Endothelial cell of umbilical vein (primary cell): ENCODE measurements around the gene BRCA2. TPM values are rescaled to one million over a fixed set of nuclear protein-coding genes. Genes with fewer than 3 reads are reported as not detected.

ENCODE experiments used
- Bru-seq: library from RNA; stranded (reverse); fragments of 400-500 nt; gene quantifications from one replicate; lab custom pipeline; 2021; lab: Mats Ljungman, UMichigan
- BruChase-seq, 2 experiments: library from RNA; stranded (reverse); fragments of 400-500 nt; gene quantifications; one replicate each; lab custom pipeline; 2021; lab: Mats Ljungman, UMichigan
- BruUV-seq: library from RNA; stranded (reverse); fragments of 400-500 nt; replicated peaks from 2 replicates; lab custom pipeline; 2021; lab: Mats Ljungman, UMichigan
- CTCF ChIA-PET: fragments of 300-600, 350-600 bp; sonication (Branson Sonifier 250); formaldehyde crosslinking; loops from one replicate; lab custom pipeline; 2021; ENCODE audit warnings: antibody characterized with exemption, inconsistent platforms; lab: Charles Lee
- POLR2A ChIA-PET: fragments of 300-600, 350-600 bp; sonication (Branson Sonifier 250); formaldehyde crosslinking; loops from one replicate; lab custom pipeline; 2021; ENCODE audit warnings: antibody characterized with exemption, inconsistent platforms; lab: Charles Lee
- DNase-seq: peaks from one replicate; pipeline ENCODE4 v3.0.0-alpha.2; 2011; ENCODE audit warnings: low read depth, low spot score
- FAIRE-seq: peaks from 2 replicates; lab custom pipeline; 2011; peaks lifted over from hg19 to GRCh38; lab: Jason Lieb, UNC
- H2AFZ ChIP-seq: 2 replicates; pipeline ENCODE4 v1.6.0; 2012; ENCODE audit warnings: low read depth, low read length, control low read depth, inconsistent platforms
- H3K27ac ChIP-seq: 2 replicates; pipeline ENCODE4 v1.5.1; 2011; ENCODE audit warnings: low read depth, mild to moderate bottlenecking, control low read depth, low read length, moderate library complexity; ENCODE audit not compliant: insufficient read depth
- H3K27me3 ChIP-seq, 2 experiments: 2 replicates each; pipeline versions ENCODE4 v1.6.0 to v1.6.1; 2011; ENCODE audit warnings: low read length in 2 of 2, mixed read lengths in 1 of 2; ENCODE audit not compliant: control insufficient read depth in 2 of 2, insufficient read depth in 2 of 2
- H3K36me3 ChIP-seq, 2 experiments: 2 replicates in 1 of 2; 3 replicates in 1 of 2; pipeline ENCODE4 v1.5.1; 2011; ENCODE audit warnings: low read length in 2 of 2, mild to moderate bottlenecking in 1 of 2, moderate library complexity in 1 of 2; ENCODE audit not compliant: control insufficient read depth in 2 of 2, insufficient read depth in 2 of 2; ENCODE audit errors: extremely low read depth in 1 of 2
- H3K4me1 ChIP-seq: 3 replicates; pipeline ENCODE4 v1.5.1; 2011; ENCODE audit warnings: mild to moderate bottlenecking, low read length; ENCODE audit not compliant: control insufficient read depth, insufficient read depth; ENCODE audit errors: extremely low read depth
- H3K4me2 ChIP-seq: 2 replicates; pipeline ENCODE4 v1.6.1; 2011; ENCODE audit warnings: low read length, control low read depth, mixed read lengths; ENCODE audit not compliant: insufficient read depth
- H3K4me3 ChIP-seq, 3 experiments: fragments of 200-600 bp in 1 of 3; sonication (generic), shearing (Covaris generic) in 1 of 3; replicated peaks in 1 of 3; 2 replicates each; pipeline ENCODE4 v1.5.1; 2011 to 2016; ENCODE audit warnings: control low read depth in 3 of 3, low read length in 3 of 3, mild to moderate bottlenecking in 2 of 3, inconsistent platforms in 1 of 3, low read depth in 1 of 3, moderate library complexity in 1 of 3; ENCODE audit not compliant: insufficient read depth in 1 of 3
- H3K79me2 ChIP-seq: 2 replicates; pipeline ENCODE4 v1.6.0; 2012; ENCODE audit warnings: low read length, inconsistent platforms; ENCODE audit not compliant: control insufficient read depth, insufficient read depth
- H3K9ac ChIP-seq: replicated peaks from 2 replicates; pipeline ENCODE3; 2011; ENCODE audit warnings: low read length, control low read depth; ENCODE audit not compliant: insufficient read depth; ENCODE audit errors: extremely low read depth
- H3K9me1 ChIP-seq: replicated peaks from 3 replicates; pipeline ENCODE4 v1.6.0; 2011; ENCODE audit warnings: mild to moderate bottlenecking, low read length; ENCODE audit not compliant: control insufficient read depth, insufficient read depth; ENCODE audit errors: extremely low read depth
- H3K9me3 ChIP-seq: replicated peaks from 2 replicates; pipeline ENCODE4 v1.5.1; 2012; ENCODE audit warnings: low read length, inconsistent platforms; ENCODE audit not compliant: control insufficient read depth, insufficient read depth
- H4K20me1 ChIP-seq: replicated peaks from 2 replicates; pipeline ENCODE3; 2011; ENCODE audit warnings: mild to moderate bottlenecking, low read length; ENCODE audit not compliant: control insufficient read depth, insufficient read depth; ENCODE audit errors: extremely low read depth
- EZH2 ChIP-seq: IDR thresholded peaks from 2 replicates; pipeline ENCODE4 v1.6.1; 2012; ENCODE audit warnings: borderline replicate concordance, low read depth, mild to moderate bottlenecking, moderate library complexity, low read length, inconsistent platforms; ENCODE audit not compliant: severe bottlenecking
- FOS ChIP-seq: IDR thresholded peaks from 2 replicates; pipeline ENCODE4 v1.6.1; 2011; ENCODE audit warnings: mild to moderate bottlenecking, low read length, moderate library complexity, borderline replicate concordance; ENCODE audit not compliant: insufficient read depth
- GATA2 ChIP-seq: IDR thresholded peaks from 2 replicates; pipeline ENCODE4 v1.7.0; 2011; ENCODE audit warnings: low read depth, mild to moderate bottlenecking, moderate library complexity, mixed read lengths, low read length; ENCODE audit not compliant: insufficient read length, insufficient read depth
- JUN ChIP-seq: IDR thresholded peaks from 2 replicates; pipeline ENCODE4 v1.6.1; 2011; ENCODE audit warnings: borderline replicate concordance, low read depth; ENCODE audit not compliant: insufficient read length, insufficient read depth
- MYC ChIP-seq: IDR thresholded peaks from one replicate; pipeline ENCODE4 v1.6.1; 2011; ENCODE audit warnings: mild to moderate bottlenecking, low read depth, low read length
- POLR2A ChIP-seq: IDR thresholded peaks from 2 replicates; pipeline ENCODE4 v1.6.1; 2012; ENCODE audit warnings: low read depth, mild to moderate bottlenecking, control low read depth, low read length
- POLR2AphosphoS5 ChIP-seq: IDR thresholded peaks from 2 replicates; pipeline ENCODE4 v1.6.1; 2012; ENCODE audit warnings: low read depth, mild to moderate bottlenecking, control low read depth, low read length, moderate library complexity; ENCODE audit not compliant: insufficient read depth
- dilution Hi-C: fragments of 300-500 bp; cut with MboI; formaldehyde crosslinking; loops from one replicate; pipeline ENCODE4 v1.15.0; 2019; ENCODE audit warnings: low sequenced_read_pairs; ENCODE audit not compliant: extremely low pct_ligation_motif_present
- intact Hi-C: fragments of 100-400 bp; cut with micrococcal nuclease; formaldehyde crosslinking; loops from one replicate; pipeline ENCODE4 v1.10.0; 2022
- long read RNA-seq: library from polyadenylated mRNA; stranded (forward); transcript quantifications from one replicate; pipeline ENCODE4 v2.0.0, GENCODE V29; 2021
- polyA minus RNA-seq, 3 experiments: library from RNA; depleted of rRNA, polyadenylated mRNA; stranded (reverse); fragments of >200 nt; gene quantifications; 1 replicate in 1 of 3; 2 replicates in 2 of 3; pipeline ENCODE4 v1.2.3, GENCODE V29; 2011
- polyA plus RNA-seq, 4 experiments: library from polyadenylated mRNA; depleted of rRNA in 3 of 4; stranded (reverse) in 3 of 4; unstranded in 1 of 4; fragments of >200 nt; gene quantifications; 2 replicates each; pipeline versions ENCODE4 v1.2.1 to v1.2.3, GENCODE V29; 2011 to 2012; ENCODE audit warnings: missing spikeins in 1 of 4
- total RNA-seq: library from RNA; stranded (reverse); gene quantifications from 2 replicates; pipeline ENCODE4 v1.2.3, GENCODE V29; 2021
- TF ChIP-seq, protein P1 (sequence below), 2 donors: IDR thresholded peaks; 1 replicate in 1 of 2; 2 replicates in 1 of 2; pipeline ENCODE4 v1.5.1; 2011; ENCODE audit warnings: low read length in 2 of 2, mild to moderate bottlenecking in 2 of 2, moderate library complexity in 2 of 2, control low read depth in 1 of 2, inconsistent platforms in 1 of 2, low read depth in 1 of 2; ENCODE audit not compliant: insufficient read depth in 1 of 2; ENCODE audit errors: extremely low read depth in 1 of 2
- TF ChIP-seq, protein P2 (sequence below): IDR thresholded peaks from 2 replicates; pipeline ENCODE4 v1.6.1; 2011; ENCODE audit not compliant: insufficient read depth, insufficient read length

Gene BRCA2, protein sequence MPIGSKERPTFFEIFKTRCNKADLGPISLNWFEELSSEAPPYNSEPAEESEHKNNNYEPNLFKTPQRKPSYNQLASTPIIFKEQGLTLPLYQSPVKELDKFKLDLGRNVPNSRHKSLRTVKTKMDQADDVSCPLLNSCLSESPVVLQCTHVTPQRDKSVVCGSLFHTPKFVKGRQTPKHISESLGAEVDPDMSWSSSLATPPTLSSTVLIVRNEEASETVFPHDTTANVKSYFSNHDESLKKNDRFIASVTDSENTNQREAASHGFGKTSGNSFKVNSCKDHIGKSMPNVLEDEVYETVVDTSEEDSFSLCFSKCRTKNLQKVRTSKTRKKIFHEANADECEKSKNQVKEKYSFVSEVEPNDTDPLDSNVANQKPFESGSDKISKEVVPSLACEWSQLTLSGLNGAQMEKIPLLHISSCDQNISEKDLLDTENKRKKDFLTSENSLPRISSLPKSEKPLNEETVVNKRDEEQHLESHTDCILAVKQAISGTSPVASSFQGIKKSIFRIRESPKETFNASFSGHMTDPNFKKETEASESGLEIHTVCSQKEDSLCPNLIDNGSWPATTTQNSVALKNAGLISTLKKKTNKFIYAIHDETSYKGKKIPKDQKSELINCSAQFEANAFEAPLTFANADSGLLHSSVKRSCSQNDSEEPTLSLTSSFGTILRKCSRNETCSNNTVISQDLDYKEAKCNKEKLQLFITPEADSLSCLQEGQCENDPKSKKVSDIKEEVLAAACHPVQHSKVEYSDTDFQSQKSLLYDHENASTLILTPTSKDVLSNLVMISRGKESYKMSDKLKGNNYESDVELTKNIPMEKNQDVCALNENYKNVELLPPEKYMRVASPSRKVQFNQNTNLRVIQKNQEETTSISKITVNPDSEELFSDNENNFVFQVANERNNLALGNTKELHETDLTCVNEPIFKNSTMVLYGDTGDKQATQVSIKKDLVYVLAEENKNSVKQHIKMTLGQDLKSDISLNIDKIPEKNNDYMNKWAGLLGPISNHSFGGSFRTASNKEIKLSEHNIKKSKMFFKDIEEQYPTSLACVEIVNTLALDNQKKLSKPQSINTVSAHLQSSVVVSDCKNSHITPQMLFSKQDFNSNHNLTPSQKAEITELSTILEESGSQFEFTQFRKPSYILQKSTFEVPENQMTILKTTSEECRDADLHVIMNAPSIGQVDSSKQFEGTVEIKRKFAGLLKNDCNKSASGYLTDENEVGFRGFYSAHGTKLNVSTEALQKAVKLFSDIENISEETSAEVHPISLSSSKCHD (N-terminal part only)
- total RNA-seq (16.1 and 17.5 TPM in 2 replicates), polyA plus RNA-seq (1.3 and 2.9 TPM in 2 replicates), polyA minus RNA-seq (5.6 and 9.6 TPM in 2 replicates), Bru-seq, nascent RNA (percentile 78 among the genes with signal in this experiment), BruChase-seq, experiment 1, labeled RNA remaining after a 6-hour chase (percentile 68 among the genes with signal in this experiment), BruChase-seq, experiment 2, labeled RNA remaining after a 2-hour chase (percentile 70 among the genes with signal in this experiment)
- 4.1 and 4.3 TPM in 2 replicates for polyA plus RNA-seq (2011; cell fraction: cytosol; rRNA removed)
- polyA plus RNA-seq (2011; cell fraction: nucleus; rRNA removed): 12.9 and 15.2 TPM in 2 replicates
- polyA plus RNA-seq (2012): 2.7 and 7.9 TPM in 2 replicates
- polyA minus RNA-seq (2011; cell fraction: cytosol; rRNA and poly(A)+ RNA removed): 6.7 TPM
- 10.8 and 16.1 TPM in 2 replicates for polyA minus RNA-seq (2011; cell fraction: nucleus; rRNA and poly(A)+ RNA removed)
- long read RNA-seq, full-length matches to known transcripts: 1 of 3 reads
- long read RNA-seq, partial matches to known transcripts: 1 of 3 reads
- long read RNA-seq, other reads (novel, unspliced or antisense): 1 of 3 reads

DNA sequence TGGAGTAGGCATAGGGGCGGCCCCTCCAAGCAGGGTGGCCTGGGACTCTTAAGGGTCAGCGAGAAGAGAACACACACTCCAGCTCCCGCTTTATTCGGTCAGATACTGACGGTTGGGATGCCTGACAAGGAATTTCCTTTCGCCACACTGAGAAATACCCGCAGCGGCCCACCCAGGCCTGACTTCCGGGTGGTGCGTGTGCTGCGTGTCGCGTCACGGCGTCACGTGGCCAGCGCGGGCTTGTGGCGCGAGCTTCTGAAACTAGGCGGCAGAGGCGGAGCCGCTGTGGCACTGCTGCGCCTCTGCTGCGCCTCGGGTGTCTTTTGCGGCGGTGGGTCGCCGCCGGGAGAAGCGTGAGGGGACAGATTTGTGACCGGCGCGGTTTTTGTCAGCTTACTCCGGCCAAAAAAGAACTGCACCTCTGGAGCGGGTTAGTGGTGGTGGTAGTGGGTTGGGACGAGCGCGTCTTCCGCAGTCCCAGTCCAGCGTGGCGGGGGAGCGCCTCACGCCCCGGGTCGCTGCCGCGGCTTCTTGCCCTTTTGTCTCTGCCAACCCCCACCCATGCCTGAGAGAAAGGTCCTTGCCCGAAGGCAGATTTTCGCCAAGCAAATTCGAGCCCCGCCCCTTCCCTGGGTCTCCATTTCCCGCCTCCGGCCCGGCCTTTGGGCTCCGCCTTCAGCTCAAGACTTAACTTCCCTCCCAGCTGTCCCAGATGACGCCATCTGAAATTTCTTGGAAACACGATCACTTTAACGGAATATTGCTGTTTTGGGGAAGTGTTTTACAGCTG lies at the start of gene BRCA2, which contains the start of gene ZAR1L:
TSS of gene BRCA2 (plus strand) at position 271 of the 790 bp plus-strand sequence. CDS start 953 bp downstream, outside the sequence.
TSS of gene ZAR1L (minus strand) at position 126 of the 790 bp plus-strand sequence. CDS start 3,438 bp downstream, outside the sequence.
- Histone ChIP-seq H3K4me2 (peak within 1 kb of the TSS; percentile 97), H2AFZ (peak within 1 kb of the TSS; percentile 85), H3K79me2 (peaks cover 6% of the 10 kb centered on the region), H3K4me3 (peak within 1 kb of the TSS; percentile 37 to 96 (median 56)), H4K20me1 (no peaks in the 10 kb centered on the region), H3K9ac (peak within 1 kb of the TSS; percentile 91), H3K36me3 (no peaks in the 10 kb centered on the region), H3K9me1 (no peaks in the 10 kb centered on the region), H3K27ac (peak within 1 kb of the TSS; percentile 88), H3K27me3 (no peaks in the 10 kb centered on the region), H3K4me1 (peaks cover 14% of the 10 kb centered on the region), H3K9me3 (no peaks in the 10 kb centered on the region)
- TF ChIP-seq GATA2 (no peak), POLR2AphosphoS5 (peak; percentile 91), JUN (no peak), POLR2A (peak; percentile 53), FOS (no peak), EZH2 (no peak), MYC (no peak)
- TF ChIP-seq, protein P1, sequence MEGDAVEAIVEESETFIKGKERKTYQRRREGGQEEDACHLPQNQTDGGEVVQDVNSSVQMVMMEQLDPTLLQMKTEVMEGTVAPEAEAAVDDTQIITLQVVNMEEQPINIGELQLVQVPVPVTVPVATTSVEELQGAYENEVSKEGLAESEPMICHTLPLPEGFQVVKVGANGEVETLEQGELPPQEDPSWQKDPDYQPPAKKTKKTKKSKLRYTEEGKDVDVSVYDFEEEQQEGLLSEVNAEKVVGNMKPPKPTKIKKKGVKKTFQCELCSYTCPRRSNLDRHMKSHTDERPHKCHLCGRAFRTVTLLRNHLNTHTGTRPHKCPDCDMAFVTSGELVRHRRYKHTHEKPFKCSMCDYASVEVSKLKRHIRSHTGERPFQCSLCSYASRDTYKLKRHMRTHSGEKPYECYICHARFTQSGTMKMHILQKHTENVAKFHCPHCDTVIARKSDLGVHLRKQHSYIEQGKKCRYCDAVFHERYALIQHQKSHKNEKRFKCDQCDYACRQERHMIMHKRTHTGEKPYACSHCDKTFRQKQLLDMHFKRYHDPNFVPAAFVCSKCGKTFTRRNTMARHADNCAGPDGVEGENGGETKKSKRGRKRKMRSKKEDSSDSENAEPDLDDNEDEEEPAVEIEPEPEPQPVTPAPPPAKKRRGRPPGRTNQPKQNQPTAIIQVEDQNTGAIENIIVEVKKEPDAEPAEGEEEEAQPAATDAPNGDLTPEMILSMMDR (IDR thresholded peaks at IDR 0.05; ENCODE audit: extremely low read depth in 1 of 2, insufficient read depth in 1 of 2, low read depth in 1 of 2, low read length in 2 of 2): no peak
- TF ChIP-seq, protein P2, sequence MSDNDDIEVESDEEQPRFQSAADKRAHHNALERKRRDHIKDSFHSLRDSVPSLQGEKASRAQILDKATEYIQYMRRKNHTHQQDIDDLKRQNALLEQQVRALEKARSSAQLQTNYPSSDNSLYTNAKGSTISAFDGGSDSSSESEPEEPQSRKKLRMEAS: peak; percentile 98
- intact Hi-C loops (loop anchor here (1.0 to 10.0 kb wide), 5 partner anchors 54 to 1227 kb away; partner anchors contain the start of genes FRY, N4BP2L2 and PDS5B), dilution Hi-C loops (no loop called here)
- ChIA-PET POLR2A (interaction anchor here (0.7 to 1.9 kb wide), 2 partner anchors 52 to 60 kb away, joined by 4 to 5 read pairs; no protein-coding TSS in a partner anchor), CTCF (interaction anchor here (0.7 to 2.2 kb wide), 10 partner anchors 9 to 405 kb away, joined by 3 to 17 read pairs (median 4); partner anchors contain the start of gene PDS5B)
- no TSS peak for BruUV-seq
- FAIRE-seq: peak; percentile 83
- DNase-seq: peak; percentile 86
